Astrocyte of the cerebellum (primary cell): ENCODE measurements around the gene TDRD7.

Experiments used
- DNase-seq: peaks from one replicate; pipeline ENCODE4 v3.0.0-alpha.2; 2011; ENCODE audit warnings: low read depth
- H3K4me3 ChIP-seq: 2 replicates; pipeline ENCODE4 v1.5.1; 2011; ENCODE audit warnings: mild to moderate bottlenecking, low read depth, low read length, moderate library complexity
- in situ Hi-C: cut with HindIII; loops from 2 replicates; pipeline ENCODE4 v1.10.0; 2017; ENCODE audit warnings: low sequenced_read_pairs
- TF ChIP-seq, protein P1 (sequence below): IDR thresholded peaks from 2 replicates; pipeline ENCODE4 v1.5.1; 2012; ENCODE audit warnings: low read length, low read depth, moderate library complexity, mild to moderate bottlenecking; ENCODE audit errors: missing control alignments

The TDRD7 gene

GRCh38 chr9:97406620-97407177 is 5.2 kb upstream of the TDRD7 start:
- DNase-seq: no peak
- H3K4me3 ChIP-seq: no peak overlapping the region
- TF ChIP-seq, protein P1, sequence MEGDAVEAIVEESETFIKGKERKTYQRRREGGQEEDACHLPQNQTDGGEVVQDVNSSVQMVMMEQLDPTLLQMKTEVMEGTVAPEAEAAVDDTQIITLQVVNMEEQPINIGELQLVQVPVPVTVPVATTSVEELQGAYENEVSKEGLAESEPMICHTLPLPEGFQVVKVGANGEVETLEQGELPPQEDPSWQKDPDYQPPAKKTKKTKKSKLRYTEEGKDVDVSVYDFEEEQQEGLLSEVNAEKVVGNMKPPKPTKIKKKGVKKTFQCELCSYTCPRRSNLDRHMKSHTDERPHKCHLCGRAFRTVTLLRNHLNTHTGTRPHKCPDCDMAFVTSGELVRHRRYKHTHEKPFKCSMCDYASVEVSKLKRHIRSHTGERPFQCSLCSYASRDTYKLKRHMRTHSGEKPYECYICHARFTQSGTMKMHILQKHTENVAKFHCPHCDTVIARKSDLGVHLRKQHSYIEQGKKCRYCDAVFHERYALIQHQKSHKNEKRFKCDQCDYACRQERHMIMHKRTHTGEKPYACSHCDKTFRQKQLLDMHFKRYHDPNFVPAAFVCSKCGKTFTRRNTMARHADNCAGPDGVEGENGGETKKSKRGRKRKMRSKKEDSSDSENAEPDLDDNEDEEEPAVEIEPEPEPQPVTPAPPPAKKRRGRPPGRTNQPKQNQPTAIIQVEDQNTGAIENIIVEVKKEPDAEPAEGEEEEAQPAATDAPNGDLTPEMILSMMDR: no peak
- in situ Hi-C loops: no loop called here

GRCh38 chr9:97408562-97408961 is 3.3 kb upstream of the TDRD7 start:
- no peak overlapping the region for H3K4me3 ChIP-seq
- TF ChIP-seq, protein P1: no peak
- in situ Hi-C loops: no loop called here
- no peak for DNase-seq

DNA sequence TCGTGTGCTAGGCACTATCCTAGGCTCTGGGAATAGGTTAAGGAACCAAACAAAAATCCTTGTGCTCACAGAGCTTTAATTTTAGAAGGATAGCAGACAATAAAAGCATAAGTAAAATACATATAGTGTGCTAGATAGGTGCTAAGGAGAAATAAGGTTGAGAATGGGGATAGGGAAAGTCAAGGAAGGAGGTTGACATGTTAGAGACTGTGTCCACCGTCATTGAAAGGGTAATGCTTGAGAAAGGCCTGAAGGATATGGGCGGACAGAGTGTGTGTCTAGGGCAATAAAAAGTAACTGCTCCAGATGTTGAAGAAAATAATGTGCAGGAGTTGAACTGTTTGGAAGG is 482 bp upstream of the TDRD7 start:
- TF ChIP-seq, protein P1: no peak
- peak overlapping the region; percentile 70 for H3K4me3 ChIP-seq
- in situ Hi-C loops: no loop called here

GRCh38 chr9:97412626-97413385 is 910 bp downstream of the TDRD7 start:
- in situ Hi-C loops: no loop called here
- TF ChIP-seq, protein P1: no peak
- peak overlapping the region; percentile 70 for H3K4me3 ChIP-seq
- no peak for DNase-seq

More for the DNA sequence above, 482 bp upstream of the TDRD7 start:
- DNase-seq: no peak

DNA sequence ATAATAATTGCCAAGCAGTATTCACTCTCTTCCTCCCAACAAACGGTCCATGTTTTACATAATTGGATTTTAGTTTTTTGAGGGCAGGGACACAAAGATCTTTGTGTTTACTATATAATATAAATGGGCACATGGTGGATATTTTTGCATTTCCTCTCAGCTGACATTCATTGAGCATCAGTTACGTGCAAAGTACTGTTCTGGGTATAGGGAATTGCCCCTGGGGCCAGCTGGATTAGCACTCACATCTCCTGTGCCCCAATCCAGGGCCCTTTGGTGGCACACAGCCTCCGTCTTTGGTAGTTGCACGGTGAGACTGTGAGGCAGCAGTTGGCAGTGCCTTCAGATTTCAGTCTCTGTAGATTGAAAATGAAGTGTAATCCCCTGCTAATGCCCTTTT is 1.6 kb downstream of the TDRD7 start:
- no peak for DNase-seq
- no peak overlapping the region for H3K4me3 ChIP-seq
- in situ Hi-C loops: no loop called here
- TF ChIP-seq, protein P1: no peak

DNA sequence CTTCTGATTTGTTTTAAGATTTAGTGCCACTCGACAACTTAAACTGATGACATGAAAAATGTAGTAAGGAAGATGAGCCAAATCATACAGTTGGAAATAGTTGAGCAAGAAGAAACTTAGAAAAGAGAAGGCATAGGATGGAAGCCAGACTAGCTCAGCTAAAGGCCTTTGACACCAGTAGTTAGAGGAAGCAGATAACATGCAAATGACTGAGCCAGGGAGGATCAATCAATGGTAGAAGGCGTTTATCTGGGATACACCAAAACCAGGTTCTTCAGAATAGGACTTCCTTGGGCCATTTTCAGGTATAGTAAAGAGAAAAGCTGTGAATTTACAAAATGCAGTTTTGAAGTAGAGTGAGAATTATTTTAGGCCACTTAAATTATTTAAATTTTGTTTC is 3.2 kb downstream of the TDRD7 start:
- TF ChIP-seq, protein P1: no peak
- in situ Hi-C loops: no loop called here
- no peak for DNase-seq
- H3K4me3 ChIP-seq: no peak overlapping the region
